ENCODE results near the gene CIZ1. TPM values are rescaled to one million over a fixed set of nuclear protein-coding genes. Genes with fewer than 3 reads are reported as not detected.

The CIZ1 gene
- total and polyA plus RNA-seq, 9 of the 15 experiments (the other 6 are each of a cell fraction or from before 2014, with no cell fraction given), result 6.6 to 329 (median 87.8) TPM

DNA sequence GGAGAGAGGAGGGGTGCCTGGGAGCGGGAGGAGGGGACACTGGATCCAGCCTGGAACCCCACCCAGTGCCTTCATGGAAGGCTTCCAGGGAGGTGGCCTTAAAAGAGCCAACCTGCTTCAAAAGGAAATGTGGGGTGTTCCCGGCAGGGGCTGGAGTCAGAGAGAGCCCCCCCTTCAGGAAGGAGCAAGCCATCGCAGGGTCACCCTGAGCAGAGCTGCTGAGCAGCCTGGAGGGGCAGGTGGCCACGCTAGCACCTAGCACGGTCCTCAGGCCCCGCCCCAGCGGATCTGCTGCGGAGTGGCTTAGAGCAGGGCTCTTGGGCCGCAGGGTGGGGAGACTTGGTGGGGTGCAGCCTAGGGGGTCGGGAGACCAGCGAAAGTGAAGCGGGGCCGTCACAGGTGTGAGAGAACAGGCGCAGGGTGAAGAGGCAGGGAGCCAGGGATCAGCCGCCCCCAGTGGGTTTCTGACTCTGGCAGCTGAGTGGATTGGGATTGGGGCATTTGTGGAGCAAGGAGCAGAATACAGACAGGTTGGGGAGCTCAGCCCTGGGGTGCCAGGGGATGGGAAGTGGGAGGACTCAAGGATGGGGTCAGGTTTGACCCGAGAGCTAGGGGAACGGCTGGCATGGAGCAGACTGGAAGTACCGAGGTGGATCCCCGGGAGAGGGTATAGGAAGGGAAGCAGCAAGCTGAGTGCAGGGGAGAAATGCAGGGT, 40.6 kb downstream of the CIZ1 start (continued):
- peak; percentile 42; the same call in 1 of the 2 replicates for TF ChIP-seq CXXC5 (CRISPR knock-in tag; IDR thresholded peaks at IDR 0.05)
- TF ChIP-seq ELF2 (CRISPR knock-in tag; IDR thresholded peaks at IDR 0.05), result no peak
- TF ChIP-seq, protein P1, sequence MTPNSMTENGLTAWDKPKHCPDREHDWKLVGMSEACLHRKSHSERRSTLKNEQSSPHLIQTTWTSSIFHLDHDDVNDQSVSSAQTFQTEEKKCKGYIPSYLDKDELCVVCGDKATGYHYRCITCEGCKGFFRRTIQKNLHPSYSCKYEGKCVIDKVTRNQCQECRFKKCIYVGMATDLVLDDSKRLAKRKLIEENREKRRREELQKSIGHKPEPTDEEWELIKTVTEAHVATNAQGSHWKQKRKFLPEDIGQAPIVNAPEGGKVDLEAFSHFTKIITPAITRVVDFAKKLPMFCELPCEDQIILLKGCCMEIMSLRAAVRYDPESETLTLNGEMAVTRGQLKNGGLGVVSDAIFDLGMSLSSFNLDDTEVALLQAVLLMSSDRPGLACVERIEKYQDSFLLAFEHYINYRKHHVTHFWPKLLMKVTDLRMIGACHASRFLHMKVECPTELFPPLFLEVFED (CRISPR knock-in tag; conservative IDR thresholded peaks at IDR 0.05), result no peak
- TF ChIP-seq, protein P2, sequence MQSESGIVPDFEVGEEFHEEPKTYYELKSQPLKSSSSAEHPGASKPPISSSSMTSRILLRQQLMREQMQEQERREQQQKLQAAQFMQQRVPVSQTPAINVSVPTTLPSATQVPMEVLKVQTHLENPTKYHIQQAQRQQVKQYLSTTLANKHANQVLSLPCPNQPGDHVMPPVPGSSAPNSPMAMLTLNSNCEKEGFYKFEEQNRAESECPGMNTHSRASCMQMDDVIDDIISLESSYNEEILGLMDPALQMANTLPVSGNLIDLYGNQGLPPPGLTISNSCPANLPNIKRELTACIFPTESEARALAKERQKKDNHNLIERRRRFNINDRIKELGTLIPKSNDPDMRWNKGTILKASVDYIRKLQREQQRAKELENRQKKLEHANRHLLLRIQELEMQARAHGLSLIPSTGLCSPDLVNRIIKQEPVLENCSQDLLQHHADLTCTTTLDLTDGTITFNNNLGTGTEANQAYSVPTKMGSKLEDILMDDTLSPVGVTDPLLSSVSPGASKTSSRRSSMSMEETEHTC (IDR thresholded peaks at IDR 0.05), result no peak
- TF ChIP-seq MAFF (IDR thresholded peaks at IDR 0.05; ENCODE audit: low read length), result no peak
- no peak for TF ChIP-seq ATF1 (CRISPR knock-in tag; IDR thresholded peaks at IDR 0.05)
- TF ChIP-seq ATF1 (tag; IDR thresholded peaks at IDR 0.05), result no peak; the same call in 1 of the 2 replicates
- no peak for TF ChIP-seq NFYB (IDR thresholded peaks at IDR 0.05; ENCODE audit: extremely low read depth, insufficient read length)
- TF ChIP-seq SMAD1 (IDR thresholded peaks at IDR 0.05; ENCODE audit: low read depth, low read length, partially characterized antibody), result no peak
- TF ChIP-seq MEIS2 (IDR thresholded peaks at IDR 0.05; ENCODE audit: partially characterized antibody), result no peak
- TF ChIP-seq MYC (IDR thresholded peaks at IDR 0.05; ENCODE audit: low read depth, low read length), result peak; percentile 68
- 0 out of 2 replicates have a peak, but pooled peaks have one; percentile 21 for TF ChIP-seq MYC (CRISPR knock-in tag; IDR thresholded peaks at IDR 0.05; ENCODE audit: borderline replicate concordance, low read depth)
- TF ChIP-seq, protein P3, sequence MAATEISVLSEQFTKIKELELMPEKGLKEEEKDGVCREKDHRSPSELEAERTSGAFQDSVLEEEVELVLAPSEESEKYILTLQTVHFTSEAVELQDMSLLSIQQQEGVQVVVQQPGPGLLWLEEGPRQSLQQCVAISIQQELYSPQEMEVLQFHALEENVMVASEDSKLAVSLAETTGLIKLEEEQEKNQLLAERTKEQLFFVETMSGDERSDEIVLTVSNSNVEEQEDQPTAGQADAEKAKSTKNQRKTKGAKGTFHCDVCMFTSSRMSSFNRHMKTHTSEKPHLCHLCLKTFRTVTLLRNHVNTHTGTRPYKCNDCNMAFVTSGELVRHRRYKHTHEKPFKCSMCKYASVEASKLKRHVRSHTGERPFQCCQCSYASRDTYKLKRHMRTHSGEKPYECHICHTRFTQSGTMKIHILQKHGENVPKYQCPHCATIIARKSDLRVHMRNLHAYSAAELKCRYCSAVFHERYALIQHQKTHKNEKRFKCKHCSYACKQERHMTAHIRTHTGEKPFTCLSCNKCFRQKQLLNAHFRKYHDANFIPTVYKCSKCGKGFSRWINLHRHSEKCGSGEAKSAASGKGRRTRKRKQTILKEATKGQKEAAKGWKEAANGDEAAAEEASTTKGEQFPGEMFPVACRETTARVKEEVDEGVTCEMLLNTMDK (IDR thresholded peaks at IDR 0.05; ENCODE audit: borderline replicate concordance, insufficient read depth, low read depth, low read length, poor library complexity, severe bottlenecking), result peak; percentile 77
- no peak for TF ChIP-seq ESRRA (IDR thresholded peaks at IDR 0.05; ENCODE audit: borderline replicate concordance, low read depth)
- TF ChIP-seq FOXA1 (IDR thresholded peaks at IDR 0.05; ENCODE audit: borderline replicate concordance), result no peak
- TF ChIP-seq BHLHE40 (IDR thresholded peaks at IDR 0.05; ENCODE audit: low read length), result peak; percentile 55
- TF ChIP-seq JUNB (CRISPR knock-in tag; conservative IDR thresholded peaks at IDR 0.05), result no peak
- TF ChIP-seq BCOR (IDR thresholded peaks at IDR 0.05), result peak; percentile 28; the same call in 1 of the 2 replicates
- TF ChIP-seq, protein P4, sequence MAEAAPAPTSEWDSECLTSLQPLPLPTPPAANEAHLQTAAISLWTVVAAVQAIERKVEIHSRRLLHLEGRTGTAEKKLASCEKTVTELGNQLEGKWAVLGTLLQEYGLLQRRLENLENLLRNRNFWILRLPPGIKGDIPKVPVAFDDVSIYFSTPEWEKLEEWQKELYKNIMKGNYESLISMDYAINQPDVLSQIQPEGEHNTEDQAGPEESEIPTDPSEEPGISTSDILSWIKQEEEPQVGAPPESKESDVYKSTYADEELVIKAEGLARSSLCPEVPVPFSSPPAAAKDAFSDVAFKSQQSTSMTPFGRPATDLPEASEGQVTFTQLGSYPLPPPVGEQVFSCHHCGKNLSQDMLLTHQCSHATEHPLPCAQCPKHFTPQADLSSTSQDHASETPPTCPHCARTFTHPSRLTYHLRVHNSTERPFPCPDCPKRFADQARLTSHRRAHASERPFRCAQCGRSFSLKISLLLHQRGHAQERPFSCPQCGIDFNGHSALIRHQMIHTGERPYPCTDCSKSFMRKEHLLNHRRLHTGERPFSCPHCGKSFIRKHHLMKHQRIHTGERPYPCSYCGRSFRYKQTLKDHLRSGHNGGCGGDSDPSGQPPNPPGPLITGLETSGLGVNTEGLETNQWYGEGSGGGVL (CRISPR knock-in tag; IDR thresholded peaks at IDR 0.05), result no peak
- TF ChIP-seq CHD1 (IDR thresholded peaks at IDR 0.05; ENCODE audit: low read length), result no peak
- TF ChIP-seq, protein P5, sequence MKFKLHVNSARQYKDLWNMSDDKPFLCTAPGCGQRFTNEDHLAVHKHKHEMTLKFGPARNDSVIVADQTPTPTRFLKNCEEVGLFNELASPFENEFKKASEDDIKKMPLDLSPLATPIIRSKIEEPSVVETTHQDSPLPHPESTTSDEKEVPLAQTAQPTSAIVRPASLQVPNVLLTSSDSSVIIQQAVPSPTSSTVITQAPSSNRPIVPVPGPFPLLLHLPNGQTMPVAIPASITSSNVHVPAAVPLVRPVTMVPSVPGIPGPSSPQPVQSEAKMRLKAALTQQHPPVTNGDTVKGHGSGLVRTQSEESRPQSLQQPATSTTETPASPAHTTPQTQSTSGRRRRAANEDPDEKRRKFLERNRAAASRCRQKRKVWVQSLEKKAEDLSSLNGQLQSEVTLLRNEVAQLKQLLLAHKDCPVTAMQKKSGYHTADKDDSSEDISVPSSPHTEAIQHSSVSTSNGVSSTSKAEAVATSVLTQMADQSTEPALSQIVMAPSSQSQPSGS (CRISPR knock-in tag; IDR thresholded peaks at IDR 0.05), result no peak

All from K562 (cell line).